Skin of body (tissue), 2 donors: ENCODE data around the gene CCNB1IP1. TPM values are rescaled to one million over a fixed set of nuclear protein-coding genes. Genes with fewer than 3 reads are reported as not detected.

Source experiments
- small RNA-seq: library from RNA; depleted of rRNA; stranded (forward); fragments of <200 nt; gene quantifications from one replicate; pipeline ENCODE3, GENCODE V24; 2014; ENCODE audit warnings: low replicate concordance
- total RNA-seq: library from RNA; depleted of rRNA; stranded (reverse); fragments of >200 nt; gene quantifications from one replicate; pipeline ENCODE4 v1.2.3, GENCODE V29; 2014

CCNB1IP1 gene
- total RNA-seq, 1 donor from 2014 or later = 59.9 TPM

Small RNA genes within 50 kb of the gene (small RNA-seq; reads per million reads assigned to genes)
- 0.80 reads per million, percentile 74 among the genes with 10 or more reads in this experiment for gene SNORA79B
- gene SNORD126 = 302 reads per million, percentile 98 among the genes with 10 or more reads in this experiment

Other genes starting within 250 kb of the CCNB1IP1 start
- not detected for gene OR4K17, start 222.5 kb downstream of the CCNB1IP1 start, total RNA-seq
- not detected for gene OR4N5, start 194.5 kb downstream of the CCNB1IP1 start, total RNA-seq
- gene OR11G2, start 142.4 kb downstream of the CCNB1IP1 start, total RNA-seq = not detected
- not detected for gene OR11H6, start 109.6 kb downstream of the CCNB1IP1 start, total RNA-seq
- gene OR11H7, start 104.3 kb downstream of the CCNB1IP1 start, total RNA-seq = not detected
- gene OR11H4, start 94.0 kb downstream of the CCNB1IP1 start, total RNA-seq = not detected
- 17.7 TPM for gene TTC5, start 27.3 kb downstream of the CCNB1IP1 start, total RNA-seq
- gene PARP2, start 10.4 kb upstream of the CCNB1IP1 start, total RNA-seq = 17.0 TPM
- 14.7 TPM for gene TEP1, start 80.2 kb upstream of the CCNB1IP1 start, total RNA-seq
- 0.30 TPM for gene KLHL33, start 102.9 kb upstream of the CCNB1IP1 start, total RNA-seq
- 33.6 TPM for gene OSGEP, start 121.5 kb upstream of the CCNB1IP1 start, total RNA-seq
- 60.7 TPM for gene APEX1, start 121.9 kb upstream of the CCNB1IP1 start, total RNA-seq
- 17.6 TPM for gene PIP4P1, start 128.2 kb upstream of the CCNB1IP1 start, total RNA-seq
- 24.4 TPM for gene PNP, start 136.1 kb upstream of the CCNB1IP1 start, total RNA-seq
- not detected for gene RNASE10, start 172.3 kb upstream of the CCNB1IP1 start, total RNA-seq
- not detected for gene RNASE9, start 227.8 kb upstream of the CCNB1IP1 start, total RNA-seq